ENCODE results near the gene SPAG17. TPM values are rescaled to one million over a fixed set of nuclear protein-coding genes. Genes with fewer than 3 reads are reported as not detected.

Gene SPAG17
- total RNA-seq, 1 donor from 2014 or later = 1.9 TPM

- no peak for FAIRE-seq
- TF ChIP-seq CTCF (IDR thresholded peaks at IDR 0.05; ENCODE audit: insufficient read depth, low read depth, low read length) (no peak), EZH2 (IDR thresholded peaks at IDR 0.05; ENCODE audit: insufficient read depth, low read length) (no peak)
Measured at GRCh38 chr1:118219438-118219837, 34.4 kb upstream of the SPAG17 start.

GRCh38 chr1:118217141-118217838 lies 32.3 kb upstream of the SPAG17 start:
- Mint-ChIP-seq H3K9me3 (ENCODE audit: unreplicated experiment) (no peaks in the 10 kb centered on the region), H3K4me1 (ENCODE audit: low read depth, unreplicated experiment) (no peaks in the 10 kb centered on the region), H3K4me3 (ENCODE audit: unreplicated experiment) (no peak overlapping the region), H3K36me3 (ENCODE audit: low read depth, unreplicated experiment) (no peaks in the 10 kb centered on the region), H3K27ac (ENCODE audit: unreplicated experiment) (no peak overlapping the region), H3K27me3 (ENCODE audit: low read depth, unreplicated experiment) (no peaks in the 10 kb centered on the region)
- Histone ChIP-seq H3K4me1 (ENCODE audit: insufficient read depth, low read length) (no peaks in the 10 kb centered on the region), H3K79me2 (ENCODE audit: insufficient read depth, low read length) (no peaks in the 10 kb centered on the region), H3K4me3 (ENCODE audit: insufficient read depth, low read depth, low read length) (no peak overlapping the region), H4K20me1 (ENCODE audit: insufficient read depth, low read length) (no peaks in the 10 kb centered on the region), H2AFZ (ENCODE audit: low read depth, low read length) (no peak overlapping the region), H3K9ac (ENCODE audit: low read length) (no peak overlapping the region), H3K4me2 (ENCODE audit: low read length) (no peak overlapping the region), H3K27me3 (ENCODE audit: insufficient read depth, low read length) (no peaks in the 10 kb centered on the region), H3K27ac (ENCODE audit: low read depth, low read length) (no peak overlapping the region), H3K9me3 (ENCODE audit: insufficient read depth, low read depth, low read length) (no peaks in the 10 kb centered on the region), H3K36me3 (ENCODE audit: insufficient read depth, low read length) (no peaks in the 10 kb centered on the region)
- no peak for TF ChIP-seq EZH2 (IDR thresholded peaks at IDR 0.05; ENCODE audit: insufficient read depth, low read length)
- TF ChIP-seq CTCF (IDR thresholded peaks at IDR 0.05; ENCODE audit: insufficient read depth, low read depth, low read length) = no peak
- no peak for DNase-seq (ENCODE audit: low read depth)
- FAIRE-seq = no peak

More at GRCh38 chr1:118219438-118219837, 34.4 kb upstream of the SPAG17 start:
- Mint-ChIP-seq H3K27ac (ENCODE audit: unreplicated experiment) (no peak overlapping the region), H3K9me3 (ENCODE audit: unreplicated experiment) (no peaks in the 10 kb centered on the region), H3K27me3 (ENCODE audit: low read depth, unreplicated experiment) (peaks cover 2% of the 10 kb centered on the region), H3K36me3 (ENCODE audit: low read depth, unreplicated experiment) (no peaks in the 10 kb centered on the region), H3K4me1 (ENCODE audit: low read depth, unreplicated experiment) (no peaks in the 10 kb centered on the region), H3K4me3 (ENCODE audit: unreplicated experiment) (no peak overlapping the region)
- Histone ChIP-seq H3K4me2 (ENCODE audit: low read length) (no peak overlapping the region), H3K79me2 (ENCODE audit: insufficient read depth, low read length) (no peaks in the 10 kb centered on the region), H4K20me1 (ENCODE audit: insufficient read depth, low read length) (no peaks in the 10 kb centered on the region), H2AFZ (ENCODE audit: low read depth, low read length) (no peak overlapping the region), H3K9me3 (ENCODE audit: insufficient read depth, low read depth, low read length) (no peaks in the 10 kb centered on the region), H3K27ac (ENCODE audit: low read depth, low read length) (no peak overlapping the region), H3K4me3 (ENCODE audit: insufficient read depth, low read depth, low read length) (no peak overlapping the region), H3K27me3 (ENCODE audit: insufficient read depth, low read length) (no peaks in the 10 kb centered on the region), H3K4me1 (ENCODE audit: insufficient read depth, low read length) (no peaks in the 10 kb centered on the region), H3K36me3 (ENCODE audit: insufficient read depth, low read length) (no peaks in the 10 kb centered on the region), H3K9ac (ENCODE audit: low read length) (no peak overlapping the region)
- no peak for DNase-seq (ENCODE audit: low read depth)

- Histone ChIP-seq H3K9ac (ENCODE audit: low read length) (no peak overlapping the region), H3K36me3 (ENCODE audit: insufficient read depth, low read length) (no peaks in the 10 kb centered on the region), H3K4me3 (ENCODE audit: insufficient read depth, low read depth, low read length) (no peak overlapping the region), H3K27me3 (ENCODE audit: insufficient read depth, low read length) (no peaks in the 10 kb centered on the region), H3K4me1 (ENCODE audit: insufficient read depth, low read length) (no peaks in the 10 kb centered on the region), H3K4me2 (ENCODE audit: low read length) (no peak overlapping the region), H4K20me1 (ENCODE audit: insufficient read depth, low read length) (no peaks in the 10 kb centered on the region), H3K79me2 (ENCODE audit: insufficient read depth, low read length) (no peaks in the 10 kb centered on the region), H2AFZ (ENCODE audit: low read depth, low read length) (no peak overlapping the region), H3K27ac (ENCODE audit: low read depth, low read length) (no peak overlapping the region), H3K9me3 (ENCODE audit: insufficient read depth, low read depth, low read length) (no peaks in the 10 kb centered on the region)
- Mint-ChIP-seq H3K4me3 (ENCODE audit: unreplicated experiment) (no peak overlapping the region), H3K27ac (ENCODE audit: unreplicated experiment) (no peak overlapping the region), H3K9me3 (ENCODE audit: unreplicated experiment) (no peaks in the 10 kb centered on the region), H3K36me3 (ENCODE audit: low read depth, unreplicated experiment) (no peaks in the 10 kb centered on the region), H3K4me1 (ENCODE audit: low read depth, unreplicated experiment) (no peaks in the 10 kb centered on the region), H3K27me3 (ENCODE audit: low read depth, unreplicated experiment) (no peaks in the 10 kb centered on the region)
- no peak for DNase-seq (ENCODE audit: low read depth)
- TF ChIP-seq CTCF (IDR thresholded peaks at IDR 0.05; ENCODE audit: insufficient read depth, low read depth, low read length) = no peak
- no peak for FAIRE-seq
Measured at GRCh38 chr1:118214866-118215265, 29.8 kb upstream of the SPAG17 start.

All from astrocyte (in vitro differentiated cells and primary cell).